Activated T-cell treated with anti-CD3 and anti-CD28 coated beads for 24 hours (primary cell): Measurements from ENCODE around the gene SASH1.
"Not testable (repeated sequence)": the region's sequence is repeated elsewhere in the genome, so short reads cannot be mapped to it uniquely, and the experiment has no call there.

Source experiments
- DNase-seq: peaks from one replicate; pipeline ENCODE4 v3.0.0-alpha.2; 2020; ENCODE audit warnings: low read depth

SASH1 gene

DNA sequence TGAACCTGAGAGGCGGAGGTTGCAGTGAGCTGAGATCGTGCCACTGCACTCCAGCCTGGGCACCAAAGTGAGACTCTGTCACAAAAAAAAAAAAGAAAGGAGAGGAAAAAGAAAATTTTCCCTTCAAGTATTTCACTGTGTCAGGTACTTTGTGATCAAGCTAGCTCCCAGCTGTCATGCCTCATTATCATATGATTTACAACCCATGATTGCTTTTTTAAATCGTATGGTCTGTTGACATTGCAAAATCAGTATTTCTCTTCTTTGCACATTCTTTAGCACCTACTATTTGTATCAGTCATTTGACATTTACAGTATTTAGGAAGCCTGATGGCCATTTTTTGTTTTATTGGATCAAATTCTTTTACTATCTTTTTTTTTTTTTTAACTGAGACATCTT lies 22.4 kb downstream of the SASH1 start:
- no peak for DNase-seq

DNA sequence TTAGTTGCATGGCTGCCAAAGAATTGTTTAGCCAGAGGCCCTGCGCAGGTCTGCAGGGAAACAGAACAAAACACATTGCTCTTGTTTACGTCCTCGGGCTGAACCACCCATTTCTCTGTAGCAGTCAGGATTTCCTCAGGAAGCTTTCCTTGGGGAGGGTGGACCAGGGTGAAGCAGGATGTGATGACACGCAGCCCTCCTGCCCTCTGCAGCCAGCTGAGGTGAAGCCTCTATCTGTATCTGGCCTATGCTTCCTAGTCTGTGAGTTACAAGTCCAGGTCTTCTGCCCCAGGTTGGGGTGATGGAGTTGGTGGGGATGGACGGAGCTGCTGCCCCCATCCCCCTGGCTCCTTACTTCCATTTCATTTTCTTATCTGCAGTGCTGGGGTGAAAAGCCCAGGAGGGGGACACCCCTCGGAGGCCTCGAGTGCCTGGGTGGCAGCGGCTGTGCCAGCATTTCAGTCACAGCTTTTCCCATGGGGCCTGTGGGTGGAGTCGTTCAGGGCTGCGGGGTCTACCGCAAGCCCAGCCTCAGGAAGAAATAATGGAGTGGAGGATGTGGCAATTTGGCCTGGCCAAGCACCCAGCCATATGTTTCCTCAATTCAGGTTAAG lies 24.9 kb downstream of the SASH1 start:
- DNase-seq: no peak

DNA sequence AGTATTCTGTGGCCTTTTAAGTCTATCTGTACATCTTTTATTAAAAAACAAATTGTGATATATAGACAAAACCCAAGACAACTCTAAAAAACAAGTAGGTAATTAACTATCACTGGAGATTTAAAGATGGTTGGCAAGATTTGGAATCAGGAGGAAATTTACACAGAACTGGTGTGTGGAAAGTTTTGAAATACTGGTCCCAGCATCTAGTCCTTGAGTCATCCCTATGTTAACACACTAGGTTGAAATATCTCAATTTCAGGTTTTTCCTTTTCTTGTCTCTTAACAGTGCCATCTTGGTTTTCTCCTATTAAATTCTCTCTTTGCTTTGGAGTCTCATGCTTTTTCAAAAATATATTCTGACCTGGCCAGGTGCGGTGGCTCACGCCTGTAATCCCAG lies 27.5 kb downstream of the SASH1 start:
- no peak for DNase-seq

DNA sequence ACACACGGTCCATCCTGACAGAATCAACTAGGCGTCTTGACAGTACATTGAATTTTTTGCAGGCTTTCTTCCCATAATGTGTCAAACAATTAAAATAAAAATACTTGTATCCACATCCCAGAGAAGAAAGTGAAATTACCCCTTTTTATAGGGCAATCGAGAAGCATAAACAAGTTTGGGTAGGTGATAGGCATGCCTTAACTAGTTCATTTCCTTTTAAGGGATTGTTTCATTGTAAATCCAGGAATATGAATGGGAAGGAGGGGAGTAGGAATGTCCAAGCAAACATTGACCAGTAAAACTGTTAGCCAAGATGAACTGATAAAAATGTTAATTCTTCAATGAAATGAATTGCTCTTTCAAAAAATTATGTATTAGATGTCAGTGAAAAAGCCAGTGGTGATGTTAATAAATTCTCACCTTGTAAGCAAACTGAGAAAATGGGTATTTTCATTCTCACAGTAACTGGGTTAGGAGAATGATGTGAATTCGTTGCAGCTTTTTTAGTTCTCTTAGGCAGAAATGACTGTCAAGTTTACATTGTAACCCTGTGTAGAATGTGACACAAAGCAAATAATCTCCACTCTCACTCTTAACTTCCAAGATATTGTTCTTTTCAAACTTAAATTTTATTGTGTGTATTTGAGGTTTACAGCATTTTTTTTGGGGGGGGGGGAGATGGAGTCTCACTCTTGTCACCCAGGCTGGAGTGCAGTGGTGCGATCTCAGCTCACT lies 31.6 kb downstream of the SASH1 start:
- DNase-seq: no peak

DNA sequence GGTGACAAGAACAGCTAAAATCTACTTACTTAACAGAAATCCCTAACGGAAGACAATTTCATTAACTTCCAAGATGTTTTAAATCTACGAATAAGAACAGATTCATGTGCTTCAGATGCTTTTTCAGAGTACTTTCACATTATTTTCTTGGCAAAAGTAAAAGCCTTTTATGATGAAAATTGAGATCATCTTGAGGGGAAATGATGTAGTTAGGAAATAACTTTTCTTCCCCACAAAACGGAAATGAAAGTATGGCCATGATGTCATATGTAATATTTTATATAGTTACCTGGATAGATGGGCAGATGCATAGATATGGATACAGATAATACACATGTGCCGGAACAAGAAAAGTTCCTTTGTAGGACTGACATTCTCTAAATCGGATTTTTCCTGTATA lies 32.8 kb downstream of the SASH1 start:
- no peak for DNase-seq

DNA sequence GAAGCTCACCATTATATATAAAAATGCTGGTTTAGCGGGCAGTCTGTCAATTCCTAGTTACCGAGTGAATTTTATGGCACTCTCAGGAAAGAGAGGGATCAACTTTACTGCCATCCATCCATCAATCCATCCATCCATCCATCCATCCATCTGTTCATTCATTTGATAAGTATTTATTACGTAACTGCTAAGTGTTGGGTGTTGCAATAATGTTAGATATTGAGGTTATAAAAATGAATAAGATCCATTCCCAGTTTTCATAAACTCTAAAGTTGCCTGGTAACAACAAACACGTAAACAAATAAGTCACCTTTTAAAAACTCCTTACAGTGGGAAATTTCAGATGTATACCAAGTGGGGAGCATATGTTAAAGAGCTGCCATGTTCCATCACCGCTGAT lies 36.8 kb downstream of the SASH1 start:
- no peak for DNase-seq

DNA sequence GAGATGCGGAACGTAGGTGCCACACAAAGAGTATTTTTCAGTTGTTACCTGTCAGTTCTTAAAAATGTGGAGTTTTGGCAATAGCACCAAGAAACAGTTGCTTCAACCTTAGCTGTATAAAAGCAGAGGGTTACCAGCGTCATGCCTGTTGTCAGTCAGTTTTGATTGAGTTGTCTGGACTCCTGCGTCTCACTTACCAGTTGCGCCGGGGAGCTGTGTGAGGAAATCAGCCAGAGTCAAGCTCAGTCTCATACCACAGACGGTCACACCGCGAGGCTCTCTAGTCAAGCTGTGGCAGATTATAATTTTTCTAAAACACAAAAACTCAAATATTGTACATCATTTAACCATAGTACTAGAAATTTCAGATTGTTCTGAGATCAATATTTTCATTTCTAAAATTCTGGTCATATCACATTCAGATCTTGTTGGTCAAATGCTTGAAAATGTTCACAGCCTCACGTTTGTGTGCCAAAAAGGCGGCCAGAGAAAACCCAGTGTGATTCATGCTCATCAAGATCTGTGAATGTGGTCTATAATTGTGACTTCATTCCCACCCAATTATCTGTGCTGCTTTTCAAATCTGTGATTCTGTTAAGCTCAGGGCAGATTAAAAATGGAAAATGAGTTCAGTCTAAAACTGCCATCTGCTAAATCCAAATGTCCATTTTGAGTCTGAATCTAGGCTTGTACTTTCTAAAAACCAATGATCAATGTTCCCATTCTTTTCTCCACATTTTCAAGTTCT lies 37.5 kb downstream of the SASH1 start:
- no peak for DNase-seq

DNA sequence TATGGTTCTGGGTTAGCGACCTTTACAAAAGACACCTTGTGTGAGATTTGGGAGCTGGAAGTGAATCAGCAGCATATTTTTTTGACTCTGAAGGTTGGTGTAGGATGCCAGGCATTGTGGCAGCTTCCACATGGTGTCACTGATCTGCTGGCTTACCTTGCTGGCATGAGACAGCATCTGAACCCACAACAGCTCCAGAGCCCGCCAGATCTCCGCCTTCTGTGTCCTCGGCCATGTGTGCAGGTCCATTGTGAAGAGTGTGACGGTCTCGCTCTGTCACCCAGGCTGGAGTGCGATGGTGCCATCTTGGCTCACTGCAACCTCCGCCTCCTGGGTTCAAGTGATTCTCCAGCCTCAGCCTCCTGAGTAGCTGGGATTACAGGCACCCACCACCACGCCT lies 39.4 kb downstream of the SASH1 start:
- DNase-seq: not testable (repeated sequence)

DNA sequence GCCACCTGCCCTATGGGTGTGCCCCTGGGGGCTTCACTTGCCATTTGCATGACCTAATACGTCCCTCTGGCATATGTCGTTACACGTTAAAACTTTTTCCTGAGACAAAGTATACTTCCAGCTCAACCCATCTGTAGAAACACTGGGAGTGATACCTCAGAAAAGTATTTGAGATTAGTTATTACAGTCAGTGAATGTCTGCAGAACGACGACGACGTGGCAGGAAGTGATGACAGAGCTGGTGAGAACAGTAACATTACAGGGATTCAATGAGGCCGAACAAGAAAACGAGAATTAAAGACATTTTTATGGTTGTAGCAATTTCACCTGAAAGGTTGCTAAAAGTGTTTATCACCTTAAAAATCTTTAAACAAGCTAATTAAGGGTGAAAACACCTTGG lies 40.2 kb downstream of the SASH1 start:
- DNase-seq: no peak

DNA sequence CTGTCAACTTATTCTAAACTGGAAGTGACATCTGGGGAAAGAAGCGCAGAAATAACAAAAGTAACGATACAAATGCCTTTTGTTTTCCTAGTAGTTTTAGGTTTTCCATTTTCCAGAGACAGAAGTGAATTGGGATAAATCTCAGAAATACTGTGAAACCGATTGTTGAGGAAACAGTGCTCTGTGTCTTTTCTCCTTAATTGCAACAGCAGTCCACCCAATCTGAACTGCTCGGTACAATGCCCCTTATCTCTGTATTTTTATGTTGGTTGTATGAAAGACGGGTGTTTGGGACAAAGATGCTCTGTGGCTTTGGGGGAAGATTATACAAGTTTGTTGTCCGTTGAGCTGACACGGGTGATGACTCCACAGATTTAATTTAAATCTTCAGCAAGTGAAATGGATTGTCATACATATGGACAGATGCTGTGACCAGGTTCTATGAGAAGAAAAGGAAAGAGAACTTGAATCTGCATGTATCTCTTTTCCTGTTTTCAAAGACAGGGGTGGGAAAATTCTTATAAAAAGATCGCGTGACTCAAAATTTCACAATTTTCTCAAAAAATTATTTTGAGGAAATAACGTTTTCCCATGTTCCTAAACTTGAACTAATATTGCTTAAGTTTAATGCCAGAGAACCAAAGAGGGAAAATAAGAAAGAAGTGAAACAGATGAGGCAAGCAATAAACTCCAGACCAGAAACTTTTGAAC lies 41.2 kb downstream of the SASH1 start:
- DNase-seq: no peak

DNA sequence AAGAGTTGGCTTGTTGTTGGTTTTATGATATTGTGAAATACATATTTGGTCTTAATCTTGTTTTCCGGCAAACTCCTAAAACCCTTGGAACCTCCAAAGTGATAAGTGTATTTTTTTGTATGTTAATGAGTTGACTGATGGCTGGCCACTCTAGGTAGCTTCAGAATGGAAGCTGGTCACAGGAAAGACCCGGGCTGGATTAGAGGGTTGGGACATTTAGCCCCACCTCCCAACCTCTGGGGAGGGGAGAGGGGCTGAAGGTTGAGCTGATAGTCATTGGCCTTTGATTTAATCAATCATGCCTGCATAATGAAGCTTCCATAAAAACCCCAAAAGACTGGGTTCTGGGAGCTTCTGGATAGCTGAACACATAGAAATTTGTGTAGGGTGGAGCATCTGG lies 42.7 kb downstream of the SASH1 start:
- DNase-seq: no peak

DNA sequence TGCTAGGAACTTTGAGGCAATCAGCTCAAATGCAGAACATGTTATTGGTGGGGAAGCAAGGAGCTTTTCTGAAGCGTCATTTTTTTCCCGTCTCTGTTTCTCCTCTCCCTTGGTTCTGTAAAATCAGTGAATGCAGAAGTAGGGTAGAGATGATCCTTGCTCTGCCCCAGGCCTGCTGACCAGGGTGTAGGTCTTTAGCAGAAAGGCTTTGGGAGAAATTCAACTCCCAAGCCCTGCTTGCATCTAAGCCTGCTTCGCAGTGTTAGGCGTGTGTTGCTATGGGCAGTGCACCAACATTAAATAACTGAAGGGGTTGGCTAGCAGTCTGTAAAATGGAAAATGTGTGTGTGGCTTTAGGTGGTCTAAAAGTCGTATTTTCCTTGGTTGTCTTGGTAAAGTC lies 45.9 kb downstream of the SASH1 start:
- DNase-seq: no peak

DNA sequence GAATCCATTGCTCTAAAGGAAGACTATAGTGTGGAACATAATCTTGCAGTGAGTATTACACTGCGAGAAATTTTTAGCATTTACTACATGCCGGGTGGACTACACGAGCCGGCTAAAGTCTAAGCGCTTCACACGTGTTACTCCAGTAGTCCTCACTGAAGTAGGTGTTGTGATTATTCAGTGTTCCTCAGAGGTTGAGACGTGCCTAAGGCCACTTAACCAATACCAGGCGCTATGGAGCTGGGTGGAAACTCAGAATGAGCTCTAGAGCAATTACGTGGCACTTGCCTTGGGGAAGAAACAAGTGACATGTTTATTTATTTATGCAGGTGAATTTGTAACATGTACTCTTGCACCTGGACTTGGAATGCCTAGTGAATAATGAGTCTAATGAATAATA lies 46.4 kb downstream of the SASH1 start:
- no peak for DNase-seq

DNA sequence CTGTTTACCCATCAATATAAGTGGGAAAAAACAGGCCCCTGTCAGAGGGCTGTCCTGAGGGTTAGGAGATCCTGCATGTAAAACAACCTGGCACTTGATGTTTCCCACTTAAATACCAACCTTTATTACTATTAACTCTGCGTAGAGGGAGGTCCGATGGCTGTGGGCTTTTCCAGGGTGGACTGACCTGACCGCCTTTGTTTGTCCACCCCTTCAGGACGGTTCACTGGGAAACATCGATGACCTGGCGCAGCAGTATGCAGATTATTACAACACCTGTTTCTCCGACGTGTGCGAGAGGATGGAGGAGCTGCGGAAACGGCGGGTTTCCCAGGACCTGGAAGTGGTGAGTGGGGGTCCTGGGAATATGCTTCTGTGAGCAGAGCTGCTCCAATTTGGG lies 47.3 kb downstream of the SASH1 start:
- DNase-seq: no peak

DNA sequence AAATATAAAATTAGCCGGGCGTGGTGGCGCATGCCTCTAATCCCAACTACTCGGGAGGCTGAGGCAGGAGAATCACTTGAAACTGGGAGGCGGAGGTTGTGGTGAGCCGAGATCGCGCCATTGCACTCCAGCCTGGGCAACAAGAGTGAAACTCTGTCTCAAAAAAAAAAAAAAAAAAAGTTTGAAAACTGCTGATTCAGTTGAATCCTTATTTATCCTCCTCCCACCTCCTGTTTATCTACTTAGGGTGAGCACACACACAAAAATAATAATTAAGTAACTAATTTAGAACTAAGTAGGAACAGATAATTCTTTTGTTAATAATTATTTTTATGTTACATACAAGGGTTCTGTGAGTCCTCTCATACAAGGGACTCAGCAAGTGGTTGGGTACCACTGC lies 49.5 kb downstream of the SASH1 start:
- DNase-seq: not testable (repeated sequence)

DNA sequence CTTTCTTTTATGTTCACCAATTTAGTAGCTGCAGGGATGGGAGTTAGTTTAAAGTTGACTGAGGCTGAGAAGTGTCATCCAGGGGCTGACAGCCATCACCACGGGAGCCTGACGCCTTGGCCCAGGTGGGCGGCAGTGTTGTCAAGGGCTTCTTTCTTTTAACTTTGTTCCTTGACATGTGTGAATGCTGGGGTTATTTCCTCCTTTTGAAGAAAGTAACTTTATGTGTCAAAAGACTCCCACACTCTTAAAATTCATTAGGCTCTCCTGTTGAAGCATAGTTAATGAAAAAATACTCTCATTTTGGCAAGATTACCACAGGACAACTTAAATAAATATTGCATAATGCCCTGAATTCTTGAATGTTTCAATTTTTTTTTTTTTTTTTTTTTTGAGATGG lies 50.0 kb downstream of the SASH1 start:
- no peak for DNase-seq

DNA sequence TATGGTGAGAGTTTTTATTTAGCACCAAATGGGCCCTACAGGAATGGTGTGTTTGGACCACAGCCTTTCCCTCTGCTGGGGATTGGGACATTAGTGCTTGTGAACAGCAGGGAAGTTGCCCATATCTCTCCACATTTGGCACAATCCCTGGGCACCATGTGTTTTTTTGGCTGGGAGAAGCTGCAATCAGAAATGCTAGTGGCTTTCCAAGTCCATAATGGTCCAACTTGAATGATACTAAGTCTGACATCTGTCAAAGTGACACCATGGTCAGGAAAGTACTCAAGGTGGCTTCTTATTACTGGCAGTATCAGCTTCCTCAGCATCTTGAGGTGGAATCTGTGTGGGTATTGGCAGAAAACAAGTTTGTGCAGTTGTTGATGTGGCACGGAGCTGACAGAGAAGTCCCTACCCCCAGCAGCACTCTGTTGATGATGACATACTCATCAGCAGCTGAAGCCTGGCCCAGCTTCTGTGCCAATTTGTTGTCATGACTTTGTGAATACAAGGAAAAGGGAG lies 53.0 kb downstream of the SASH1 start:
- no peak for DNase-seq

DNA sequence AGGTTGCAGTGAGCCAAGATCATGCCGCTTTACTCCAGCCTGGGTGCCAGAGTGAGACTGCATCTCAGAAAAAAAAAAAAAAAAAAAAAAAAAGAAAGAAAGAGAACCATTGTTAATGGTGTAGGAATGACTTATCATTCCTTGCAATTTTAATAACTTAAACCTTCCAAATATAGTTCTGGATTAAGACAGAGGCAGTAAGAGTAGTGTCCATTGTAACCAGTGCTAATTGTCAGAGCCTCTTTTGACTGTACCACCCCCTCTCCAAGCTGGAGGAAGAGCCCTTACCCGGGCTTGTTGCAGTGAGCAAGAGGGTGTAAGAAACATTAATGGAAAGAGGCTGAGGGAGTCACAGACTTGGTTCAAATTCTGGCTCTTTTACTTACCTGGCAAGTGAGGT lies 53.8 kb downstream of the SASH1 start:
- no peak for DNase-seq

DNA sequence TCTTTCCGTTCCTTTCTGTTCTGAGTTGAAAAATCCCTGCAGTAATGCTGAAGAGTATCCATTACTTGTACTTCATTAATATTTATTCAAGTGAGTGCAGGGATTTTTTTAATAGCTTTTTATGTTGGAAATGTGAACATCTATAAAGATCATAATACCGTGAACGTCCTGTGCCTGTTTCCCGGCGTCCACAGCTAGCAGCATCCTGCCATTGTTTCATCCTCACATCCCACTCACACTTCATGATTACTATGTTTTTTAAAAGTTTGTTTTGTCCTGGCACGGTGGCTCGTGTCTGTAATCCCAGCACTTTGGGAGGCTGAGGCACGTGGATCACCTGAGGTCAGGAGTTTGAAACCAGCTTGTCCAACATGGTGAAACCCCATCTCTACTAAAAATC lies 54.3 kb downstream of the SASH1 start:
- no peak for DNase-seq

DNA sequence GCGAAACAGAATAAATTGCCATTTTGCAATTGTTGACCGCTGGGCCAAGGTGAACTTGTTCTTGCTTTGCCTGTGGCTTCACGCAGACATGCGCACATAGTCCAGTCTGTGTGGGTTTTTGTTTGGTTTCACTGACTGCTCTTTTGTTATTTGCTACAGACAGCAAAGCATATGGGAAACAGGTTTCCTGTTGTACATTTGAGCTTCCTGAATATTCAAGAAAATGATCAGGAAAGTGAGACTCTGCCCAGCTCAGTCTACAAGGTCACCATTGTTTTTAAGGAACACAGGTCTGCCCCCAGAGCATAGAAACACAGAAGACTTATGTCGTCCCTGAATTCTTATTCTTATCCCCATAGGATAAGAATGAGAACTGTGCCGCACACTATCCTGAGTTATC lies 55.6 kb downstream of the SASH1 start:
- DNase-seq: no peak

DNA sequence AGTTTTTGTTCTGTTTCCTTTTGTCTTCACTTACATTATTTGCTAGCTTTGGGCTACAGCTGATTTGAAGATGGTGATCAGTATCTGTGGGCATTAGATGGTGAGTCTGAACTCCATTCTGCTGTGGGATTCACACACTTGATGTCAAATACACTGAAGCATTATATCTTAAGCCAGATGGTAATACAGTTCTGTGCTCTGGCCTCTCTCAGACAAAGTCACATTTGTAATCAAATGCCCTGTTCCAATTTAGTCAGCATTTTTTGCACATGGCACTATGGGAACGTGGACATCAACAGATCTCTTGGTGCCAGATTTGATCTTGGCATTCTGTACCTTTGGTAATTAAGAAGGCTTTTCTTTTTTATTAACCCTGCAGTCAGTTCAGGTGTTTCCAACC lies 56.0 kb downstream of the SASH1 start:
- no peak for DNase-seq

DNA sequence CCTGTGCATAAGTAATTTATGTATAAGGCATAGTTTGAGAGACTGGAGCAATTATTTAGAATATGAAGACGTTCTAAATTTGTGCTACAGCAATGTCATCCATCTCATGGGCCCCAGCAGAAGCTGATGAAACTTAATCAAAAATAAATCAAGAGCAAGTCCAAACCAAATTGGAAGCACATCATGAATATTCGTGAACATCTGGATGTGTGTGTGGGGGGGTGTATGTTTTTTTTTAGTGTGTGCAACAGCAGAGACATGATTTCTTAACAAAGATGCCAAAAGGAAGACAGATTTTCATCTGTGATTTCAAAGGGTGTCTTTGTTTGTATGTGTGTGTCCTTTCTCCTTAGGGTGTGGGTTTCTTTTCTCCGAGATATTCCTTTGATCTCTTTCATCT lies 58.9 kb downstream of the SASH1 start:
- no peak for DNase-seq
